Adrenal gland (tissue), 12 donors: ENCODE results near the gene TEAD4. TPM values are rescaled to one million over a fixed set of nuclear protein-coding genes. Genes with fewer than 3 reads are reported as not detected.

ENCODE experiments used
- DNase-seq, 7 donors: peaks; one replicate each; pipeline ENCODE4 v3.0.0-alpha.2; 2019 to 2020
- H3K27ac ChIP-seq, 5 donors: fragments of 200-600 bp; sonication (generic) in 4 of 5; 1 replicate in 3 of 5; 2 replicates in 2 of 5; pipeline versions ENCODE4 v1.5.1 to v1.8.0; 2016 to 2020; ENCODE audit warnings: mild to moderate bottlenecking in 1 of 5
- H3K27me3 ChIP-seq: fragments of 200-600 bp; 2 replicates; pipeline ENCODE4 v1.8.0; 2021
- H3K36me3 ChIP-seq, 2 donors: fragments of 200-600 bp; replicated peaks in 1 of 2; 1 replicate in 1 of 2; 2 replicates in 1 of 2; pipeline versions ENCODE4 v1.5.1 to v1.8.0; 2018 to 2022
- H3K4me1 ChIP-seq, 2 donors: fragments of 200-600 bp; replicated peaks in 1 of 2; 1 replicate in 1 of 2; 2 replicates in 1 of 2; pipeline versions ENCODE4 v1.5.1 to v1.8.0; 2018 to 2021
- H3K4me3 ChIP-seq, 4 donors: fragments of 200-600 bp; sonication (generic) in 3 of 4; one replicate each; pipeline ENCODE4 v1.5.1; 2016 to 2018
- H3K9me3 ChIP-seq, 3 donors: fragments of 200-600 bp; sonication (generic) in 1 of 3; replicated peaks in 1 of 3; 1 replicate in 2 of 3; 2 replicates in 1 of 3; pipeline versions ENCODE4 v1.5.1 to v1.8.0; 2016 to 2021
- CTCF ChIP-seq, 6 experiments: fragments of 450-650 bp in 4 of 6; fragments of 200-600 bp in 2 of 6; sonication (generic) in 1 of 6; IDR thresholded peaks; 1 replicate in 5 of 6; 2 replicates in 1 of 6; pipeline versions ENCODE4 v1.5.1 to v1.8.0; 2016 to 2021; ENCODE audit warnings: antibody characterized with exemption in 6 of 6, mild to moderate bottlenecking in 2 of 6, moderate library complexity in 1 of 6
- POLR2A ChIP-seq, 2 donors: fragments of 450-650 bp; IDR thresholded peaks; one replicate each; pipeline ENCODE4 v1.6.1; 2017; ENCODE audit warnings: antibody characterized with exemption in 2 of 2, mild to moderate bottlenecking in 2 of 2, moderate library complexity in 1 of 2
- WGBS, 4 donors: extraction: QIAGEN DNeasy Blood & Tissue Kit in 2 of 4; methylation state at CpG; one replicate each; pipeline versions ENCODE4 v1.1.5 to v1.1.7; 2013 to 2017; 5-methylcytosine and 5-hydroxymethylcytosine counted together
- intact Hi-C, 2 donors: fragments of 100-400 bp; cut with DNase I; formaldehyde crosslinking; loops; one replicate each; pipeline versions ENCODE4 v1.14.1 to v1.15.0; 2022 to 2023
- polyA plus RNA-seq, 3 donors: library from polyadenylated mRNA; stranded (reverse); fragments of 200-250 nt in 2 of 3; fragments of 350-450 nt in 1 of 3; fragmentation: Illumina TruSeq in 1 of 3; extraction: RNeasy Lipid Tissue Mini Kit (QIAGEN cat#74804) in 1 of 3; gene quantifications; one replicate each; pipeline ENCODE4 v1.2.3, GENCODE V29; 2013 to 2014
- small RNA-seq, 2 donors: library from RNA; depleted of rRNA; stranded (forward); fragments of <200 nt; gene quantifications; one replicate each; pipeline ENCODE3, GENCODE V24; 2016
- total RNA-seq, 9 donors: library from RNA; depleted of rRNA in 4 of 9; stranded (reverse); fragments of >200 nt in 4 of 9; fragments of 120-200 nt in 1 of 9; fragmentation: NEBNext Ultra II Directional in 1 of 9; extraction: Animal tissue kit (Norgen Biotek cat#: 25700) in 1 of 9; gene quantifications; one replicate each; pipeline versions ENCODE4 v1.1.0 to v1.2.4, GENCODE V29; 2013 to 2023
- donor health status: healthy with polysubstance abuse.
- donor health status: Bipolar disorder and iron deficiency.
- donor health status: DM: yes; HTN: yes; CAD: no.
- donor health status: DM: no; HTN: no; CAD: no.
- donor health status: DM: no; HTN: no; CAD: no.
- donor health status: DM: yes; HTN: yes; CAD: no.

The TEAD4 gene
- total and polyA plus RNA-seq, 12 donors: 1.2 to 16.6 (median 7.6) TPM

DNA sequence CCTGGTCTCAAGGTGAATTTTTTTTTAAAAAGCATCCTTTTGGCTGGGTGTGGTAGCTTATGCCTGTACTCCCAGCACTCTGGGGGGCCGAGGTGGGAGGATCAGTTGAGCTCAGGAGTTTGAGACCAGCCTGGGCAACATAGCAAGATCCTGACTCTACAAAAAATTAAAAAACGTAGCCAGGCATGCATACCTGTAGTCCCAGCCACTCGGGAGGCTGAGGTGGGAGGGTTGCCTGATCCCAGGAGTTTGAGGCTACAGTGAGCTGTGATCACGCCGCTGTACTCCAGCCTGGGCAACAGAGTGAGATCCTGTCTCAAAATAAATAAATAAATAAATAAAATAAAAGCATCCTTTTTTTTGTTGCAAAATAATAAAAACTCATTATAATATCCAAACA is 130.4 kb downstream of the TEAD4 start:
- Histone ChIP-seq H3K9me3 (no peaks in the 10 kb centered on the region), H3K4me1 (no peaks in the 10 kb centered on the region)

More for the DNA sequence above, 130.4 kb downstream of the TEAD4 start:
- H3K36me3 ChIP-seq: no peaks in the 10 kb centered on the region
- H3K27ac ChIP-seq: no peak overlapping the region
- TF ChIP-seq POLR2A (IDR thresholded peaks at IDR 0.05) (no peak), CTCF (IDR thresholded peaks at IDR 0.05) (no peak)
- DNase-seq: no peak
- intact Hi-C loops: no loop called here
- H3K4me3 ChIP-seq: no peak overlapping the region
- 92 to 99% (median 95%) methylated on average over 5 of the region's 5 CpGs for WGBS, 4 donors
- no peaks in the 10 kb centered on the region for H3K27me3 ChIP-seq

Small RNA genes within 50 kb of the gene (small RNA-seq; reads per million reads assigned to genes)
- gene RNU6-1315P: 0 to 0.08 reads per million in 2 donors

Other genes starting within 250 kb of the TEAD4 start
- gene FKBP4, start 164.4 kb upstream of the TEAD4 start, total RNA-seq: 100 to 1,000 TPM in 1 of 9 donors, 10 to 100 TPM in 8; 29.8 to 110 (median 44.6) TPM
- gene FKBP4, start 164.4 kb upstream of the TEAD4 start, polyA plus RNA-seq: 10 to 100 TPM; 18.9 to 83.4 (median 26.5) TPM
- 10 to 100 TPM; 20.3 to 46.2 (median 25.7) TPM for gene ITFG2, start 146.7 kb upstream of the TEAD4 start, total RNA-seq
- 10 to 100 TPM; 28.8 to 63.0 (median 47.7) TPM for gene ITFG2, start 146.7 kb upstream of the TEAD4 start, polyA plus RNA-seq
- gene NRIP2, start 124.4 kb upstream of the TEAD4 start, total RNA-seq: 1 to 10 TPM in 8 of 9 donors, under 1 TPM in 1; 0.87 to 9.1 (median 2.3) TPM
- gene NRIP2, start 124.4 kb upstream of the TEAD4 start, polyA plus RNA-seq: 1 to 10 TPM; 1.9 to 5.9 (median 5.5) TPM
- gene TEX52, start 102.4 kb upstream of the TEAD4 start, total RNA-seq: not detected
- not detected for gene TEX52, start 102.4 kb upstream of the TEAD4 start, polyA plus RNA-seq
- 1 to 10 TPM in 8 of 9 donors, under 1 TPM in 1; 0.79 to 8.6 (median 3.2) TPM for gene FOXM1, start 82.2 kb upstream of the TEAD4 start, total RNA-seq
- gene FOXM1, start 82.2 kb upstream of the TEAD4 start, polyA plus RNA-seq: 1 to 10 TPM in 2 of 3 donors, under 1 TPM in 1; 0.97 to 2.4 (median 1.0) TPM
- gene RHNO1, start 82.2 kb upstream of the TEAD4 start, total RNA-seq: 10 to 100 TPM in 8 of 9 donors, 1 to 10 TPM in 1; 5.0 to 30.7 (median 14.2) TPM
- gene RHNO1, start 82.2 kb upstream of the TEAD4 start, polyA plus RNA-seq: 10 to 100 TPM; 14.2 to 29.0 (median 15.5) TPM
- 10 to 100 TPM; 16.9 to 40.5 (median 24.1) TPM for gene TULP3, start 68.5 kb upstream of the TEAD4 start, total RNA-seq
- gene TULP3, start 68.5 kb upstream of the TEAD4 start, polyA plus RNA-seq: 10 to 100 TPM; 19.3 to 36.6 (median 25.9) TPM
- gene TSPAN9, start 118.0 kb downstream of the TEAD4 start, total RNA-seq: 10 to 100 TPM; 15.3 to 31.4 (median 26.7) TPM
- gene TSPAN9, start 118.0 kb downstream of the TEAD4 start, polyA plus RNA-seq: 10 to 100 TPM; 12.4 to 18.1 (median 16.5) TPM